Tibial nerve (tissue), 4 donors: Measurements from ENCODE around the gene USP22. TPM values are rescaled to one million over a fixed set of nuclear protein-coding genes. Genes with fewer than 3 reads are reported as not detected.
A peak's percentile ranks its signal among the peaks of the same experiment; 100 is the strongest.

Experiments
- DNase-seq, 2 donors: peaks; one replicate each; pipeline ENCODE4 v3.0.0-alpha.2; 2019; ENCODE audit warnings: low spot score in 2 of 2
- H3K27ac ChIP-seq, 4 donors: fragments of 200-600 bp; sonication (generic) in 3 of 4; one replicate each; pipeline ENCODE4 v1.5.1; 2017 to 2019; ENCODE audit warnings: mild to moderate bottlenecking in 1 of 4
- H3K27me3 ChIP-seq, 2 donors: fragments of 200-600 bp; sonication (generic) in 1 of 2; one replicate each; pipeline versions ENCODE4 v1.5.1 to v1.6.0; 2017 to 2019
- H3K36me3 ChIP-seq, 3 donors: fragments of 200-600 bp; sonication (generic); one replicate each; pipeline ENCODE4 v1.5.1; 2018 to 2019
- H3K4me1 ChIP-seq, 4 donors: fragments of 200-600 bp; sonication (generic) in 3 of 4; one replicate each; pipeline ENCODE4 v1.5.1; 2017 to 2019
- H3K4me3 ChIP-seq, 4 donors: fragments of 200-600 bp; sonication (generic) in 3 of 4; one replicate each; pipeline ENCODE4 v1.5.1; 2017 to 2019; ENCODE audit warnings: mild to moderate bottlenecking in 1 of 4, moderate library complexity in 1 of 4
- H3K9me3 ChIP-seq, 4 donors: fragments of 200-600 bp; sonication (generic) in 3 of 4; one replicate each; pipeline ENCODE4 v1.5.1; 2017 to 2019
- EP300 ChIP-seq, 2 donors: sonication (generic); formaldehyde crosslinking; IDR thresholded peaks; one replicate each; pipeline ENCODE4 v1.6.1; 2017; ENCODE audit warnings: antibody characterized with exemption in 2 of 2, mild to moderate bottlenecking in 1 of 2
- POLR2A ChIP-seq, 2 donors: fragments of 450-650 bp; IDR thresholded peaks; one replicate each; pipeline ENCODE4 v1.6.1; 2017; ENCODE audit warnings: antibody characterized with exemption in 2 of 2, mild to moderate bottlenecking in 2 of 2, moderate library complexity in 2 of 2
- WGBS, 2 donors: methylation state at CpG; one replicate each; pipeline ENCODE4 v1.1.5; 2018; 5-methylcytosine and 5-hydroxymethylcytosine counted together
- total RNA-seq, 4 donors: library from RNA; depleted of rRNA; stranded (reverse); fragments of >200 nt; gene quantifications; one replicate each; pipeline ENCODE4 v1.1.0, GENCODE V29; 2016
- TF ChIP-seq, protein P1 (sequence below), 5 experiments: fragments of 200-600 bp in 3 of 5; fragments of 450-650 bp in 2 of 5; sonication (generic) in 3 of 5; IDR thresholded peaks; one replicate each; pipeline ENCODE4 v1.5.1; 2016 to 2019; ENCODE audit warnings: antibody characterized with exemption in 5 of 5, mild to moderate bottlenecking in 3 of 5, moderate library complexity in 2 of 5

The USP22 gene
- total RNA-seq, 4 donors from 2014 or later = 109 to 169 (median 133) TPM

GRCh38 chr17:21046216-21046615, 3.4 kb upstream of the USP22 start:
- WGBS, 2 donors = 94 to 95% methylated on average over 3 of the region's 3 CpGs
- H3K4me1 ChIP-seq = peaks cover 0 to 11% (median 7%) of the 10 kb centered on the region in 4 donors
- no peak for DNase-seq

GRCh38 chr17:21044971-21045370, 2.2 kb upstream of the USP22 start:
- Histone ChIP-seq H3K27me3 (no peaks in the 10 kb centered on the region), H3K36me3 (no peaks in the 10 kb centered on the region), H3K4me3 (no peak overlapping the region), H3K27ac (peak overlapping the region in 1 of 4 donors; percentile 100), H3K9me3 (no peaks in the 10 kb centered on the region), H3K4me1 (peaks cover 0 to 23% (median 17%) of the 10 kb centered on the region in 4 donors)
- no peak for DNase-seq
- TF ChIP-seq, protein P1, sequence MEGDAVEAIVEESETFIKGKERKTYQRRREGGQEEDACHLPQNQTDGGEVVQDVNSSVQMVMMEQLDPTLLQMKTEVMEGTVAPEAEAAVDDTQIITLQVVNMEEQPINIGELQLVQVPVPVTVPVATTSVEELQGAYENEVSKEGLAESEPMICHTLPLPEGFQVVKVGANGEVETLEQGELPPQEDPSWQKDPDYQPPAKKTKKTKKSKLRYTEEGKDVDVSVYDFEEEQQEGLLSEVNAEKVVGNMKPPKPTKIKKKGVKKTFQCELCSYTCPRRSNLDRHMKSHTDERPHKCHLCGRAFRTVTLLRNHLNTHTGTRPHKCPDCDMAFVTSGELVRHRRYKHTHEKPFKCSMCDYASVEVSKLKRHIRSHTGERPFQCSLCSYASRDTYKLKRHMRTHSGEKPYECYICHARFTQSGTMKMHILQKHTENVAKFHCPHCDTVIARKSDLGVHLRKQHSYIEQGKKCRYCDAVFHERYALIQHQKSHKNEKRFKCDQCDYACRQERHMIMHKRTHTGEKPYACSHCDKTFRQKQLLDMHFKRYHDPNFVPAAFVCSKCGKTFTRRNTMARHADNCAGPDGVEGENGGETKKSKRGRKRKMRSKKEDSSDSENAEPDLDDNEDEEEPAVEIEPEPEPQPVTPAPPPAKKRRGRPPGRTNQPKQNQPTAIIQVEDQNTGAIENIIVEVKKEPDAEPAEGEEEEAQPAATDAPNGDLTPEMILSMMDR (IDR thresholded peaks at IDR 0.05) = no peak
- TF ChIP-seq EP300 (IDR thresholded peaks at IDR 0.05) = no peak
- no peak for TF ChIP-seq POLR2A (IDR thresholded peaks at IDR 0.05)
- 95% methylated on average over 10 of the region's 10 CpGs for WGBS, 2 donors

More at GRCh38 chr17:21046216-21046615, 3.4 kb upstream of the USP22 start:
- Histone ChIP-seq H3K4me3 (no peak overlapping the region), H3K27ac (no peak overlapping the region), H3K27me3 (no peaks in the 10 kb centered on the region), H3K36me3 (no peaks in the 10 kb centered on the region), H3K9me3 (no peaks in the 10 kb centered on the region)
- TF ChIP-seq POLR2A (IDR thresholded peaks at IDR 0.05) = no peak
- no peak for TF ChIP-seq EP300 (IDR thresholded peaks at IDR 0.05)
- TF ChIP-seq, protein P1 (IDR thresholded peaks at IDR 0.05) = no peak

DNA sequence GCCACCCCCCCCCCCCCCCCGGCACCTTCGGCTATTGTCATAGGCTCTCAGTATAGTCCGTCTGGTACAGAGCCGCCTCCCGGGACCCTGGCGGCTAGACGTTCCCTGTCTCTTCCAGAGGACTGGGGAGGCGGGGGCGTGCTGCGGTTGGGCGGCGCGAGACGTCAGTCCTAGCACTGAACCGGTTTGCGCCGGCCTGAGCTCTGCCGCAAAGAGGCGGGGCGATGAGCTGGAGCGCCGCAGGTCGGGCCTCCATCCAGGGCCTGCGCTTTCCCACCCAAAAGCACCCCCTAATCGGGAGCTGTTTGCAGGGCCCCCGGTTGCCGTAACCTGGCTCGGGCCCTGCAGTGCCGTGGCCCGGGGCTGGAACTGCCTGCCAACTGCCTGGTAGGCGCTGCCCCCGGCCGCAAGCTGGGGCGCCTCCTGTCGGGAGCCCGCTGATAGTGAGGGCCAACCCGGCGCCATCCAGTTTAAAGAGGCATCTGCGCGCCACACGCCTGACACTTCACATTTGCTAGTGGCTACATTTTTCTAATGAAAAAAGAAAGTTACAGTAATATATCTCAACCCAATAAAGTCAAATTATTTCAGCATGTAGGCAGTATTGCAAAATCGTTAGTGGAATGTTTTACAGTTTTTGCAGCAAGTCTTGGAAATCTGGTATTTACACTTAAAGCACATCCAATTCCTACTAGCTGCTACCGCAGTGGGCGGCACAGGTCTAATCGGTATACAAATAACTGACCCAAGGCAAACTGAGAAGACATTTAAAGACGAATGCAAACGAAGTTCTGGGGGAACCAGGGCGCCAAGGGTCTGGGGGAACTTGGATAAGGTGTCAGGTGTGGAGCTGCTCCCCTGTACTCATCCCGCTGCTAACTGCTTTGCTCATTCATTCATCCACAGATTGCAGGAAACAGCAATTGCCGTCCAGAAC, 753 bp upstream of the USP22 start:
- Histone ChIP-seq H3K4me3 (peak overlapping the region; percentile 66 to 98 (median 82)), H3K27ac (peak overlapping the region; percentile 88 to 100 (median 96)), H3K9me3 (no peaks in the 10 kb centered on the region), H3K36me3 (no peaks in the 10 kb centered on the region), H3K4me1 (peaks cover 0 to 37% (median 23%) of the 10 kb centered on the region in 4 donors), H3K27me3 (no peaks in the 10 kb centered on the region)
- TF ChIP-seq POLR2A (IDR thresholded peaks at IDR 0.05) (peak; percentile 32 to 75), EP300 (IDR thresholded peaks at IDR 0.05) (peak; percentile 89 to 96)
- TF ChIP-seq, protein P1 (IDR thresholded peaks at IDR 0.05) = peak; percentile 85 to 98 (median 94)
- DNase-seq = peak; percentile 93 to 96
- 3 to 4% methylated on average over 20 to 29 of the region's 50 CpGs for WGBS, 2 donors

DNA sequence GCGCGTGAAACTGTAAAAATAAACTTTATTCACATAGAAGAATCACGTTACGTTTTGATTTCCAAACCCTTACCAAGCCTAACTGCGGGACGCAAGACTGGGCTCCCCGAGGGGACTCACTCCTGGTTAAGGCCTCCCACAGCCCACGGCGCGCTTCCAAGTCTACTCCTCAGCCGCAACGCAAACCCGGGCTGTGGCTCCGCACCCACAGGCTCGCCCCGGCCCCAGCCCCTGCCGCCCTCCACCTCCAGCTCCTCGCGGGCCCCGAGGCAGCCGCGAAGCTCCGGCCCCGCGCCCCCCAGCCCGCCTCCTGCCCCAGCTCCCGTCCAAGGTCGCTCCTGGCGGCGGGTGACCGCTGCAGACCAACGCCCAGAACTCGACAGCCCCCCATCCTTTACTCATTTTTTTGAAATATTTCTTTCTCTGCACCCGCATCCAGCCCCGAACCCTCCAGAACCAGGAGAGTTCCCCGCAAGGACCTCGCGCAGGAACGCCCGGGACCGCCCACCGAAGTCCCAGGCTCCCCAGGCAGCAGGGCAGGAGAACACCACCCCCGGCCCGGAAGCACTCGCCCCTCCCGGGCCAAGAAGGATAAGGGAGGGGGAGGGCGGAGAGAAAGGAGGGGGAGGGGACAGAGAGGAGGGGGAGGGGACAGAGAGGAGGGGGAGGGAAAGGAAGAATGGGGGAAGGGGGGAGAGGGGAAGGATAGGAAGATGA, 912 bp downstream of the USP22 start:
- peaks cover 0 to 52% (median 33%) of the 10 kb centered on the region in 4 donors for H3K4me1 ChIP-seq
- DNase-seq = peak; percentile 77 to 84
- H3K27me3 ChIP-seq = no peaks in the 10 kb centered on the region
- no peaks in the 10 kb centered on the region for H3K9me3 ChIP-seq
- TF ChIP-seq, protein P1 (IDR thresholded peaks at IDR 0.05) = peak in 1 of 5 experiments; percentile 11
- TF ChIP-seq EP300 (IDR thresholded peaks at IDR 0.05) (peak in 1 of 2 donors; percentile 89), POLR2A (IDR thresholded peaks at IDR 0.05) (peak; percentile 37 to 53)
- H3K4me3 ChIP-seq = peak overlapping the region; percentile 88 to 100 (median 94)
- H3K36me3 ChIP-seq = no peaks in the 10 kb centered on the region
- H3K27ac ChIP-seq = peak overlapping the region; percentile 99 to 100 (median 100)
- 1% methylated on average over 35 to 43 of the region's 47 CpGs for WGBS, 2 donors
